Activated CD8-positive, alpha-beta T cell treated with anti-CD3 and anti-CD28 coated beads for 36 hours (primary cell): ENCODE measurements around the gene NPM1. TPM values are rescaled to one million over a fixed set of nuclear protein-coding genes. Genes with fewer than 3 reads are reported as not detected.
"Not testable (repeated sequence)": the region's sequence is repeated elsewhere in the genome, so short reads cannot be mapped to it uniquely, and the experiment has no call there.

Source experiments
- ATAC-seq: fragments of 200-7000 bp; cut with Tn5 transposase; one replicate; pipeline ENCODE4 v1.10.0; 2021; ENCODE audit warnings: mild to moderate bottlenecking, moderate library complexity
- CTCF ChIA-PET: fragments of 350-600 bp; sonication (Branson Sonifier 250); formaldehyde crosslinking; loops from one replicate; lab custom pipeline; 2021; ENCODE audit warnings: antibody characterized with exemption; lab: Charles Lee
- POLR2A ChIA-PET: fragments of 350-600 bp; sonication (Branson Sonifier 250); formaldehyde crosslinking; loops from one replicate; lab custom pipeline; 2021; ENCODE audit warnings: antibody characterized with exemption; lab: Charles Lee
- DNase-seq: peaks from one replicate; pipeline ENCODE4 v3.0.0-alpha.2; 2020
- H3K27ac Mint-ChIP-seq: one replicate; pipeline ENCODE4 v1.8.0; 2021; ENCODE audit warnings: mild to moderate bottlenecking, mixed read lengths
- H3K27me3 Mint-ChIP-seq: one replicate; pipeline ENCODE4 v1.8.0; 2021; ENCODE audit warnings: mixed read lengths
- H3K36me3 Mint-ChIP-seq: one replicate; pipeline ENCODE4 v1.8.0; 2021; ENCODE audit warnings: low read depth, mixed read lengths
- H3K4me1 Mint-ChIP-seq: one replicate; pipeline ENCODE4 v1.8.0; 2021; ENCODE audit warnings: low read depth, mixed read lengths
- H3K4me3 Mint-ChIP-seq: one replicate; pipeline ENCODE4 v1.8.0; 2021; ENCODE audit warnings: mild to moderate bottlenecking, moderate library complexity, mixed read lengths
- H3K9me3 Mint-ChIP-seq: one replicate; pipeline ENCODE4 v1.8.0; 2021; ENCODE audit warnings: mixed read lengths
- CTCF ChIP-seq: fragments of 200-600 bp; IDR thresholded peaks from one replicate; pipeline ENCODE4 v1.8.0; 2022; ENCODE audit warnings: antibody characterized with exemption, mild to moderate bottlenecking
- intact Hi-C: fragments of 100-400 bp; cut with micrococcal nuclease; formaldehyde crosslinking; loops from one replicate; pipeline ENCODE4 v1.10.0; 2022
- total RNA-seq, 2 experiments: library from RNA; stranded (reverse); gene quantifications; one replicate each; pipeline ENCODE4 v1.2.3, GENCODE V29; 2021

Gene NPM1
- total RNA-seq, 2 experiments from 2014 or later = 3,203 to 3,498 TPM

- no peak for DNase-seq
- Mint-ChIP-seq H3K36me3 (peaks cover 50% of the 10 kb centered on the region), H3K4me1 (peaks cover 24% of the 10 kb centered on the region), H3K27ac (no peak overlapping the region), H3K4me3 (no peak overlapping the region), H3K27me3 (no peaks in the 10 kb centered on the region), H3K9me3 (no peaks in the 10 kb centered on the region)
- no peak for ATAC-seq
- no peak for TF ChIP-seq CTCF
- ChIA-PET CTCF (interaction anchor here (0.7 kb wide), 1 partner anchor 1138 kb away, joined by 3 read pairs; no protein-coding TSS in a partner anchor), POLR2A (interaction anchor here (0.6 to 11.2 kb wide), 4 partner anchors 15 to 509 kb away, joined by 3 to 162 read pairs (median 31); partner anchors contain the start of gene NPM1)
- intact Hi-C loops = loop anchor here (10.0 kb wide), 2 partner anchors 193 to 443 kb away; no protein-coding TSS in a partner anchor
Observed at GRCh38 chr5:171412186-171412585, 24.5 kb downstream of the NPM1 start.

- H3K27ac Mint-ChIP-seq = peak overlapping the region; percentile 30
- no peak overlapping the region for H3K4me3 Mint-ChIP-seq
- no peaks in the 10 kb centered on the region for H3K27me3 Mint-ChIP-seq
- ChIA-PET POLR2A (interaction anchor here (0.6 to 11.2 kb wide), 7 partner anchors 17 to 594 kb away, joined by 3 to 162 read pairs (median 3); partner anchors contain the start of genes FBXW11 and NPM1), CTCF (interaction anchor here (1.1 kb wide), 1 partner anchor 494 kb away, joined by 3 read pairs; no protein-coding TSS in a partner anchor)
- DNase-seq (no peak), ATAC-seq (no peak)
- peaks cover 39% of the 10 kb centered on the region for H3K36me3 Mint-ChIP-seq
- H3K9me3 Mint-ChIP-seq = no peaks in the 10 kb centered on the region
- intact Hi-C loops = loop anchor here (10.0 kb wide), 2 partner anchors 191 to 441 kb away; no protein-coding TSS in a partner anchor
- no peak for TF ChIP-seq CTCF
- H3K4me1 Mint-ChIP-seq = peaks cover 15% of the 10 kb centered on the region
Observed at GRCh38 chr5:171413153-171413910, 25.7 kb downstream of the NPM1 start.

GRCh38 chr5:171413993-171414392 lies 26.3 kb downstream of the NPM1 start:
- DNase-seq, ATAC-seq, H3K4me3 Mint-ChIP-seq, H3K27me3 Mint-ChIP-seq, H3K27ac Mint-ChIP-seq, H3K9me3 Mint-ChIP-seq: not testable (repeated sequence)
- intact Hi-C loops = loop anchor here (10.0 kb wide), 2 partner anchors 191 to 441 kb away; no protein-coding TSS in a partner anchor
- ChIA-PET CTCF (interaction anchor here (1.1 kb wide), 1 partner anchor 493 kb away, joined by 3 read pairs; no protein-coding TSS in a partner anchor), POLR2A (interaction anchor here (0.7 to 11.2 kb wide), 9 partner anchors 8 to 593 kb away, joined by 3 to 162 read pairs (median 3); partner anchors contain the start of gene NPM1)
- H3K4me1 Mint-ChIP-seq = peaks cover 15% of the 10 kb centered on the region
- peaks cover 34% of the 10 kb centered on the region for H3K36me3 Mint-ChIP-seq

GRCh38 chr5:171415115-171415730 lies 27.6 kb downstream of the NPM1 start:
- no peak overlapping the region for H3K27ac Mint-ChIP-seq
- ChIA-PET CTCF (no interaction called here), POLR2A (interaction anchor here (0.6 to 11.2 kb wide), 8 partner anchors 10 to 442 kb away, joined by 3 to 162 read pairs (median 4); partner anchors contain the start of gene NPM1)
- TF ChIP-seq CTCF = no peak
- no peaks in the 10 kb centered on the region for H3K9me3 Mint-ChIP-seq
- H3K36me3 Mint-ChIP-seq = peaks cover 25% of the 10 kb centered on the region
- DNase-seq (no peak), ATAC-seq (no peak)
- intact Hi-C loops = loop anchor here (10.0 kb wide), 2 partner anchors 190 to 440 kb away; no protein-coding TSS in a partner anchor
- peaks cover 12% of the 10 kb centered on the region for H3K4me1 Mint-ChIP-seq
- H3K4me3 Mint-ChIP-seq = no peak overlapping the region
- H3K27me3 Mint-ChIP-seq = peaks cover 2% of the 10 kb centered on the region
